ENCODE results near the gene SUV39H1. TPM values are rescaled to one million over a fixed set of nuclear protein-coding genes. Genes with fewer than 3 reads are reported as not detected.

SUV39H1 gene
- total and polyA plus RNA-seq, 2 donors (not counting 1 experiment from before 2014, with no cell fraction given): 6.7 to 9.5 TPM

DNA sequence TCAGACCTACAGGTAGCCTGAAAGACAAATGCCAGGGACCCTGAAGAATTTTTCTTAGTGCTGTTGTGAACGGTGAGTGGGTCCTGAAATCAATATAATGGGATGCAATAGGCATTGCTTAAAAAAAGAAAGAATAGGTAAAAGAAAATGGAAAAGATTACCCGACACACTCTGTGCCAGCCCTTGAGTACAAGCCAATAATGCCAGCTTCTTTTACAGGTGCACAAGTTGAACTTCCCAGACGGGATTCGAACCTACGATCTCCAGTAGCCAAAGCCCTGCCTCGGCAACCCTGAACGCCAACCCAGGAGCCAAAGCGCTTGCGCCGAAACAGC is 40.3 kb downstream of the SUV39H1 start:
- Histone ChIP-seq H3K4me3 (ENCODE audit: control extremely low read depth in 1 of 5, extremely low read depth in 1 of 5, insufficient read depth in 1 of 5, low read depth in 2 of 5, low read length in 4 of 5) (peak overlapping the region in 4 of 5 experiments; percentile 31 to 75 (median 66)), H2AFZ (ENCODE audit: insufficient read depth, low read depth, low read length, poor library complexity, severe bottlenecking) (peak overlapping the region; percentile 74), H3K4me2 (replicated peaks; ENCODE audit: low read depth, low read length, poor library complexity, severe bottlenecking) (peak overlapping the region; percentile 71), H3K4me1 (ENCODE audit: control insufficient read depth in 2 of 2, insufficient read depth in 2 of 2, low read length in 2 of 2) (peaks cover 0 to 15% of the 10 kb centered on the region in 2 donors), H3K36me3 (replicated peaks in 1 of 2; ENCODE audit: control extremely low read depth in 1 of 2, control insufficient read depth in 1 of 2, extremely low read depth in 1 of 2, insufficient read depth in 2 of 2, low read length in 1 of 2) (no peaks in the 10 kb centered on the region), H3K9me3 (ENCODE audit: control extremely low read depth in 1 of 3, control insufficient read depth in 2 of 3, insufficient read depth in 1 of 3, low read length in 2 of 3) (no peaks in the 10 kb centered on the region), H3K9ac (ENCODE audit: low read length) (peak overlapping the region; percentile 74), H4K20me1 (ENCODE audit: control insufficient read depth, insufficient read depth, low read length, poor library complexity, severe bottlenecking) (no peaks in the 10 kb centered on the region), H3K79me2 (ENCODE audit: control insufficient read depth, insufficient read depth, low read length) (no peaks in the 10 kb centered on the region), H3K27me3 (replicated peaks in 1 of 4; ENCODE audit: control extremely low read depth in 1 of 4, control insufficient read depth in 3 of 4, insufficient read depth in 4 of 4, low read length in 3 of 4) (no peaks in the 10 kb centered on the region), H3K27ac (ENCODE audit: low read length in 2 of 2) (no peak overlapping the region)
- WGBS (ENCODE audit: insufficient coverage): 0% methylated on average over 8 of the region's 10 CpGs
- POLR2A ChIA-PET: interaction anchor here (0.6 to 1.9 kb wide), 7 partner anchors 40 to 229 kb away, joined by 3 to 9 read pairs (median 4); partner anchors contain the start of genes HDAC6, SUV39H1 and WAS
- no peaks in the 10 kb centered on the region for H3K27me3 Mint-ChIP-seq
- TF ChIP-seq, protein P1, sequence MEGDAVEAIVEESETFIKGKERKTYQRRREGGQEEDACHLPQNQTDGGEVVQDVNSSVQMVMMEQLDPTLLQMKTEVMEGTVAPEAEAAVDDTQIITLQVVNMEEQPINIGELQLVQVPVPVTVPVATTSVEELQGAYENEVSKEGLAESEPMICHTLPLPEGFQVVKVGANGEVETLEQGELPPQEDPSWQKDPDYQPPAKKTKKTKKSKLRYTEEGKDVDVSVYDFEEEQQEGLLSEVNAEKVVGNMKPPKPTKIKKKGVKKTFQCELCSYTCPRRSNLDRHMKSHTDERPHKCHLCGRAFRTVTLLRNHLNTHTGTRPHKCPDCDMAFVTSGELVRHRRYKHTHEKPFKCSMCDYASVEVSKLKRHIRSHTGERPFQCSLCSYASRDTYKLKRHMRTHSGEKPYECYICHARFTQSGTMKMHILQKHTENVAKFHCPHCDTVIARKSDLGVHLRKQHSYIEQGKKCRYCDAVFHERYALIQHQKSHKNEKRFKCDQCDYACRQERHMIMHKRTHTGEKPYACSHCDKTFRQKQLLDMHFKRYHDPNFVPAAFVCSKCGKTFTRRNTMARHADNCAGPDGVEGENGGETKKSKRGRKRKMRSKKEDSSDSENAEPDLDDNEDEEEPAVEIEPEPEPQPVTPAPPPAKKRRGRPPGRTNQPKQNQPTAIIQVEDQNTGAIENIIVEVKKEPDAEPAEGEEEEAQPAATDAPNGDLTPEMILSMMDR (IDR thresholded peaks at IDR 0.05): no peak
- no peak for TF ChIP-seq EZH2 (IDR thresholded peaks at IDR 0.05; ENCODE audit: borderline replicate concordance, insufficient read depth, low read depth, low read length, poor library complexity, severe bottlenecking)
- CTCF ChIA-PET: interaction anchor here (1.4 kb wide), 1 partner anchor 89 kb away, joined by 5 read pairs; no protein-coding TSS in a partner anchor
- H3K27ac Mint-ChIP-seq: peak overlapping the region; percentile 96
- ATAC-seq (ENCODE audit: low read depth) (no peak), DNase-seq (no peak)
- no peaks in the 10 kb centered on the region for H3K9me3 Mint-ChIP-seq (ENCODE audit: insufficient read depth)
- H3K4me1 Mint-ChIP-seq: peaks cover 13% of the 10 kb centered on the region
- intact Hi-C loops (cut with micrococcal nuclease): loop anchor here (1.0 to 5.0 kb wide), 7 partner anchors 41 to 306 kb away; partner anchors contain the start of genes FTSJ1, HDAC6, SUV39H1 and TFE3
- H3K4me3 Mint-ChIP-seq: peak overlapping the region; percentile 98

DNA sequence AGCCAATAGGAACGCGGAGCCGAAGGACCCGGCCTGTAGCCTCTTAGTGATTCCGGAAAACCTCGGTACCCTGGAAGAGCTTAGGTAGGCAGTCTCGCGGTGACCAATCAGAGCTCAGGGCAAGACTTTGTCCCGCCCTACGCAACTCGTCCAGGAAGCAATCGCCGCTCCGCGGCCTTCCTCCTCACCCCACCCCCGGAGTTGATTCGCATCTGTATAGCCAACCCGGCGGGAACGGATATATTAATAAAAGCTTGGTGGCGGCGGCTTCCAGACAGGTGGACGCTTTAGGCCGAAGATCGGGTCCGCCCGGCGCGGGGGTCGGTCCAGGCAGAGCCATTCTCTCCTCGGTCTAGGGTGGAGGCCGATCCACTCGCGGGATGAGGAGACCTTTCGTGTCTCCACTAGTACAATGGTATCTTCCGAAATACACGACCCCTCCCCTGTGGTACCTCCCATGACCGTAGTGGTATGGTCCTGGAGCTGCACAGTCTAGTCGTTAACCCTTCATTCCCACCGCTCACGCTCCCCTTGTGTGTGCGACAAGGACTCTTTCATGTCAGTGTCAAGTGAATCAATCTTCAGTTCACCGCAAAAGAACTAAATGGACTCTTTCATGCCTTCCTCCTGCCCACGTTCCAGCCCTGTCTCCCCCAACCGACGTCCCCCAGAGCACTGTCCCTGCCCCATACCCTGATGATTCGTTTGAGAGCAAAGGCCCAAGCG is 40.8 kb downstream of the SUV39H1 start:
- peaks cover 0 to 15% of the 10 kb centered on the region in 2 donors for H3K4me1 ChIP-seq (ENCODE audit: control insufficient read depth in 2 of 2, insufficient read depth in 2 of 2, low read length in 2 of 2)
- DNase-seq: peak; percentile 94
- no peaks in the 10 kb centered on the region for H3K36me3 ChIP-seq (replicated peaks in 1 of 2; ENCODE audit: control extremely low read depth in 1 of 2, control insufficient read depth in 1 of 2, extremely low read depth in 1 of 2, insufficient read depth in 2 of 2, low read length in 1 of 2)
- intact Hi-C loops (cut with micrococcal nuclease): loop anchor here (1.0 to 5.0 kb wide), 7 partner anchors 41 to 305 kb away; partner anchors contain the start of genes FTSJ1, HDAC6, SUV39H1 and TFE3
- POLR2A ChIA-PET: interaction anchor here (0.6 to 1.9 kb wide), 7 partner anchors 41 to 230 kb away, joined by 3 to 9 read pairs (median 4); partner anchors contain the start of genes HDAC6, SUV39H1 and WAS
- Mint-ChIP-seq H3K4me3 (peak overlapping the region; percentile 98), H3K27me3 (no peaks in the 10 kb centered on the region), H3K27ac (peak overlapping the region; percentile 96), H3K4me1 (peaks cover 13% of the 10 kb centered on the region), H3K9me3 (ENCODE audit: insufficient read depth) (no peaks in the 10 kb centered on the region)
- CTCF ChIA-PET: interaction anchor here (1.4 kb wide), 1 partner anchor 89 kb away, joined by 5 read pairs; no protein-coding TSS in a partner anchor
- peak overlapping the region; percentile 15 to 75 (median 67) for H3K4me3 ChIP-seq (ENCODE audit: control extremely low read depth in 1 of 5, extremely low read depth in 1 of 5, insufficient read depth in 1 of 5, low read depth in 2 of 5, low read length in 4 of 5)
- peak overlapping the region; percentile 71 for H3K4me2 ChIP-seq (replicated peaks; ENCODE audit: low read depth, low read length, poor library complexity, severe bottlenecking)
- H3K9me3 ChIP-seq (ENCODE audit: control extremely low read depth in 1 of 3, control insufficient read depth in 2 of 3, insufficient read depth in 1 of 3, low read length in 2 of 3): no peaks in the 10 kb centered on the region
- no peaks in the 10 kb centered on the region for H3K27me3 ChIP-seq (replicated peaks in 1 of 4; ENCODE audit: control extremely low read depth in 1 of 4, control insufficient read depth in 3 of 4, insufficient read depth in 4 of 4, low read length in 3 of 4)
- peak overlapping the region; percentile 74 for H3K9ac ChIP-seq (ENCODE audit: low read length)
- no peaks in the 10 kb centered on the region for H3K79me2 ChIP-seq (ENCODE audit: control insufficient read depth, insufficient read depth, low read length)
- peak overlapping the region; percentile 74 for H2AFZ ChIP-seq (ENCODE audit: insufficient read depth, low read depth, low read length, poor library complexity, severe bottlenecking)
- WGBS (ENCODE audit: insufficient coverage): 0% methylated on average over 35 of the region's 48 CpGs
- no peaks in the 10 kb centered on the region for H4K20me1 ChIP-seq (ENCODE audit: control insufficient read depth, insufficient read depth, low read length, poor library complexity, severe bottlenecking)
- peak; percentile 98 for ATAC-seq (ENCODE audit: low read depth)
- H3K27ac ChIP-seq (ENCODE audit: low read length in 2 of 2): peak overlapping the region; percentile 85 to 91
- TF ChIP-seq, protein P1 (IDR thresholded peaks at IDR 0.05): no peak
- no peak for TF ChIP-seq EZH2 (IDR thresholded peaks at IDR 0.05; ENCODE audit: borderline replicate concordance, insufficient read depth, low read depth, low read length, poor library complexity, severe bottlenecking)
